Duodenal mucosa (tissue), 2 donors: ENCODE measurements around the gene MED22.
"Not testable (repeated sequence)": the region's sequence is repeated elsewhere in the genome, so short reads cannot be mapped to it uniquely, and the experiment has no call there.

Experiments
- H3K27ac ChIP-seq: one replicate; pipeline ENCODE4 v1.7.0; 2013; ENCODE audit warnings: low read depth, low read length
- H3K27me3 ChIP-seq, 2 donors: one replicate each; pipeline ENCODE4 v1.7.0; 2013; ENCODE audit warnings: low read length in 2 of 2, control low read depth in 1 of 2; ENCODE audit not compliant: insufficient read depth in 2 of 2, control insufficient read depth in 1 of 2
- H3K36me3 ChIP-seq, 2 donors: one replicate each; pipeline ENCODE4 v1.7.0; 2013; ENCODE audit warnings: low read length in 2 of 2, control low read depth in 1 of 2; ENCODE audit not compliant: insufficient read depth in 2 of 2, control insufficient read depth in 1 of 2
- H3K4me1 ChIP-seq, 2 donors: one replicate each; pipeline ENCODE4 v1.7.0; 2013; ENCODE audit warnings: low read length in 2 of 2, control low read depth in 1 of 2; ENCODE audit not compliant: insufficient read depth in 2 of 2, control insufficient read depth in 1 of 2
- H3K4me3 ChIP-seq, 2 donors: one replicate each; pipeline ENCODE4 v1.7.0; 2013; ENCODE audit warnings: low read length in 2 of 2, low read depth in 1 of 2
- H3K9ac ChIP-seq, 2 donors: one replicate each; pipeline ENCODE4 v1.7.0; 2013; ENCODE audit warnings: low read length in 2 of 2, low read depth in 1 of 2
- H3K9me3 ChIP-seq, 2 donors: one replicate each; pipeline ENCODE4 v1.7.0; 2013; ENCODE audit warnings: low read length in 2 of 2, control low read depth in 1 of 2; ENCODE audit not compliant: control insufficient read depth in 1 of 2

MED22 gene

GRCh38 chr9:133309608-133310007 lies 38.3 kb downstream of the MED22 start:
- no peak overlapping the region for H3K4me3 ChIP-seq
- H3K27ac ChIP-seq, result no peak overlapping the region
- H3K9me3 ChIP-seq, result no peaks in the 10 kb centered on the region
- no peaks in the 10 kb centered on the region for H3K27me3 ChIP-seq
- no peaks in the 10 kb centered on the region for H3K36me3 ChIP-seq
- no peaks in the 10 kb centered on the region for H3K4me1 ChIP-seq
- no peak overlapping the region for H3K9ac ChIP-seq

- no peak overlapping the region for H3K27ac ChIP-seq
- H3K4me1 ChIP-seq, result no peaks in the 10 kb centered on the region
- no peaks in the 10 kb centered on the region for H3K9me3 ChIP-seq
- no peak overlapping the region for H3K9ac ChIP-seq
- H3K36me3 ChIP-seq, result no peaks in the 10 kb centered on the region
- no peaks in the 10 kb centered on the region for H3K27me3 ChIP-seq
- no peak overlapping the region for H3K4me3 ChIP-seq
Measured at GRCh38 chr9:133307301-133307700, 40.6 kb downstream of the MED22 start.

GRCh38 chr9:133306242-133307204 lies 41.4 kb downstream of the MED22 start:
- no peaks in the 10 kb centered on the region for H3K4me1 ChIP-seq
- no peaks in the 10 kb centered on the region for H3K36me3 ChIP-seq
- no peak overlapping the region for H3K27ac ChIP-seq
- no peaks in the 10 kb centered on the region for H3K9me3 ChIP-seq
- H3K4me3 ChIP-seq, result no peak overlapping the region
- H3K27me3 ChIP-seq, result no peaks in the 10 kb centered on the region
- H3K9ac ChIP-seq, result no peak overlapping the region

- Histone ChIP-seq H3K9ac (no peak overlapping the region), H3K4me3 (no peak overlapping the region), H3K27ac (no peak overlapping the region), H3K4me1 (no peaks in the 10 kb centered on the region), H3K27me3 (no peaks in the 10 kb centered on the region), H3K9me3 (no peaks in the 10 kb centered on the region), H3K36me3 (no peaks in the 10 kb centered on the region)
Measured at GRCh38 chr9:133305731-133306130, 42.2 kb downstream of the MED22 start.

- Histone ChIP-seq H3K27ac (no peak overlapping the region), H3K27me3 (no peaks in the 10 kb centered on the region), H3K4me1 (no peaks in the 10 kb centered on the region), H3K36me3 (no peaks in the 10 kb centered on the region), H3K9me3 (no peaks in the 10 kb centered on the region), H3K9ac (no peak overlapping the region), H3K4me3 (no peak overlapping the region)
Measured at GRCh38 chr9:133304477-133305377, 43.2 kb downstream of the MED22 start.

- no peaks in the 10 kb centered on the region for H3K27me3 ChIP-seq
- no peaks in the 10 kb centered on the region for H3K36me3 ChIP-seq
- H3K27ac ChIP-seq, result no peak overlapping the region
- H3K4me3 ChIP-seq, result no peak overlapping the region
- H3K9ac ChIP-seq, result no peak overlapping the region
- no peaks in the 10 kb centered on the region for H3K4me1 ChIP-seq
- H3K9me3 ChIP-seq, result no peaks in the 10 kb centered on the region
Measured at GRCh38 chr9:133304158-133304470, 43.8 kb downstream of the MED22 start.

- Histone ChIP-seq H3K36me3 (no peaks in the 10 kb centered on the region), H3K27ac (no peak overlapping the region), H3K9me3 (no peaks in the 10 kb centered on the region), H3K9ac (no peak overlapping the region), H3K27me3 (no peaks in the 10 kb centered on the region), H3K4me3 (no peak overlapping the region), H3K4me1 (no peaks in the 10 kb centered on the region)
Measured at GRCh38 chr9:133303266-133304157, 44.4 kb downstream of the MED22 start.

GRCh38 chr9:133301253-133302230 lies 46.4 kb downstream of the MED22 start:
- Histone ChIP-seq H3K27me3 (no peaks in the 10 kb centered on the region), H3K9ac (no peak overlapping the region), H3K9me3 (no peaks in the 10 kb centered on the region), H3K36me3 (no peaks in the 10 kb centered on the region), H3K4me1 (no peaks in the 10 kb centered on the region), H3K4me3 (no peak overlapping the region), H3K27ac (no peak overlapping the region)

- not testable (repeated sequence) for H3K36me3 ChIP-seq, H3K4me3 ChIP-seq, H3K27ac ChIP-seq, H3K4me1 ChIP-seq, H3K9ac ChIP-seq, H3K27me3 ChIP-seq, H3K9me3 ChIP-seq
Measured at GRCh38 chr9:133299996-133300395, 47.9 kb downstream of the MED22 start.
